Neural crest cell (in vitro differentiated cells): ENCODE measurements around the gene SMAD3. TPM values are rescaled to one million over a fixed set of nuclear protein-coding genes. Genes with fewer than 3 reads are reported as not detected.

Source experiments
- DNase-seq: peaks from one replicate; pipeline ENCODE4 v3.0.0; 2021; ENCODE audit warnings: low read depth, mixed read lengths, low spot score
- H3K27ac Mint-ChIP-seq: one replicate; pipeline ENCODE4 v1.8.0; 2021; ENCODE audit warnings: mild to moderate bottlenecking, mixed read lengths; ENCODE audit not compliant: unreplicated experiment
- H3K27me3 Mint-ChIP-seq: 2 replicates; pipeline ENCODE4 v1.8.0; 2021; ENCODE audit warnings: low read depth, mild to moderate bottlenecking, mixed read lengths
- H3K36me3 Mint-ChIP-seq: 2 replicates; pipeline ENCODE4 v1.8.0; 2021; ENCODE audit warnings: low read depth, mild to moderate bottlenecking, mixed read lengths
- H3K4me1 Mint-ChIP-seq: 2 replicates; pipeline ENCODE4 v1.8.0; 2021; ENCODE audit warnings: mixed read lengths
- H3K4me3 Mint-ChIP-seq: one replicate; pipeline ENCODE4 v1.8.0; 2021; ENCODE audit warnings: mild to moderate bottlenecking, mixed read lengths
- H3K9me3 Mint-ChIP-seq: 2 replicates; pipeline ENCODE4 v1.8.0; 2021; ENCODE audit warnings: mixed read lengths
- CTCF ChIP-seq: fragments of 200-600 bp; sonication (generic); conservative IDR thresholded peaks from 2 replicates; pipeline ENCODE4 v1.5.0; 2021; ENCODE audit warnings: antibody characterized with exemption, mild to moderate bottlenecking
- total RNA-seq: library from RNA; stranded (reverse); gene quantifications from 2 replicates; pipeline ENCODE4 v1.2.1, GENCODE V29; 2021

The SMAD3 gene
- total RNA-seq, 1 donor from 2014 or later, result 39.5 TPM

GRCh38 chr15:67049351-67050044 lies 15.9 kb upstream of the SMAD3 start:
- Mint-ChIP-seq H3K27me3 (no peaks in the 10 kb centered on the region), H3K4me1 (peaks cover 12% of the 10 kb centered on the region), H3K36me3 (no peaks in the 10 kb centered on the region), H3K27ac (no peak overlapping the region), H3K4me3 (no peak overlapping the region), H3K9me3 (no peaks in the 10 kb centered on the region)
- no peak for DNase-seq
- no peak for TF ChIP-seq CTCF

GRCh38 chr15:67050062-67050461 lies 15.3 kb upstream of the SMAD3 start:
- Mint-ChIP-seq H3K9me3 (no peaks in the 10 kb centered on the region), H3K36me3 (no peaks in the 10 kb centered on the region), H3K4me1 (peaks cover 9% of the 10 kb centered on the region), H3K27me3 (no peaks in the 10 kb centered on the region), H3K4me3 (no peak overlapping the region), H3K27ac (no peak overlapping the region)
- DNase-seq, result no peak
- TF ChIP-seq CTCF, result no peak

- Mint-ChIP-seq H3K9me3 (no peaks in the 10 kb centered on the region), H3K4me3 (no peak overlapping the region), H3K36me3 (no peaks in the 10 kb centered on the region), H3K27me3 (no peaks in the 10 kb centered on the region), H3K4me1 (peaks cover 9% of the 10 kb centered on the region), H3K27ac (peak overlapping the region; percentile 35)
- TF ChIP-seq CTCF, result no peak
- no peak for DNase-seq
Observed at GRCh38 chr15:67050522-67051087, 14.8 kb upstream of the SMAD3 start.

GRCh38 chr15:67051088-67052045 lies 14.0 kb upstream of the SMAD3 start:
- Mint-ChIP-seq H3K9me3 (no peaks in the 10 kb centered on the region), H3K27ac (peak overlapping the region; percentile 35), H3K4me1 (peaks cover 14% of the 10 kb centered on the region), H3K27me3 (no peaks in the 10 kb centered on the region), H3K36me3 (no peaks in the 10 kb centered on the region), H3K4me3 (no peak overlapping the region)
- no peak for TF ChIP-seq CTCF
- DNase-seq, result no peak

GRCh38 chr15:67054676-67055075 lies 10.7 kb upstream of the SMAD3 start:
- Mint-ChIP-seq H3K27ac (no peak overlapping the region), H3K9me3 (no peaks in the 10 kb centered on the region), H3K27me3 (no peaks in the 10 kb centered on the region), H3K4me1 (peaks cover 10% of the 10 kb centered on the region), H3K36me3 (no peaks in the 10 kb centered on the region), H3K4me3 (no peak overlapping the region)
- DNase-seq, result no peak
- TF ChIP-seq CTCF, result no peak
